GM12873 (cell line): ENCODE measurements around the gene MBNL2.

ENCODE experiments used
- TF ChIP-seq, protein P1 (sequence below): IDR thresholded peaks from 2 replicates; pipeline ENCODE4 v1.5.1; 2012; ENCODE audit warnings: low read depth, mild to moderate bottlenecking, moderate library complexity, low read length, control low read depth; ENCODE audit not compliant: insufficient read depth; ENCODE audit errors: missing control alignments

The MBNL2 gene

DNA sequence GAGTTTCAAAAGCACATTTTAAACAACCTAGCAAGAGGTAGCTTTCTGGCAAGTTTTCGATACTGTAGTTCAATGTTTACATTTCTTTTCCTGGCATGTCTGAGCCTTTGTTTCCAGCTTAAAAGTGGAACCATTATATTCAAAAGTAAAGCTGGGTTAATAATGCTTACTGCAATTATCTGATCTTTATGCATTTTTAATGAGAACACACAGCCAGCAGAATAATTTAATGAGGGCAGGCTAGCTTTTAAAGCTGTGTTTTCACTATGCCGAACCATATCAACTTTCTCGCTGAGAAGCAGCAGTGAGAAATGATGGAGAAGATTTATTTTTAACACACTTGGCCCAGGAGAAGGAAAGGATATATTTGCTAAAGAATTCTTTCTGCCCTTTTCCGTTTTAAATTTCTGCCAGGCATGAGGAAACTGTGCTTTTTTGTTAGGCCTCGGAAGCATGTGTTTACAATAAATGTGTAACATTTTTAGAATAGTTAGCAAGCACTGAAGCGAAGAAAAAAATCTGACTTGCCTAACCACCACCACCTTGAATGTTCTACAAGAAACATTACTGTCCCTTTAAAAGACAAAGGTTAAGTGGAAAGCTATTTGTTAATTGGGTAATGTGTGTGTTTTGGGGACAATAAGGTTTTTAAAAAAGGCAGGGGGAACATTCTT, 1.0 kb downstream of the MBNL2 start:
- TF ChIP-seq, protein P1, sequence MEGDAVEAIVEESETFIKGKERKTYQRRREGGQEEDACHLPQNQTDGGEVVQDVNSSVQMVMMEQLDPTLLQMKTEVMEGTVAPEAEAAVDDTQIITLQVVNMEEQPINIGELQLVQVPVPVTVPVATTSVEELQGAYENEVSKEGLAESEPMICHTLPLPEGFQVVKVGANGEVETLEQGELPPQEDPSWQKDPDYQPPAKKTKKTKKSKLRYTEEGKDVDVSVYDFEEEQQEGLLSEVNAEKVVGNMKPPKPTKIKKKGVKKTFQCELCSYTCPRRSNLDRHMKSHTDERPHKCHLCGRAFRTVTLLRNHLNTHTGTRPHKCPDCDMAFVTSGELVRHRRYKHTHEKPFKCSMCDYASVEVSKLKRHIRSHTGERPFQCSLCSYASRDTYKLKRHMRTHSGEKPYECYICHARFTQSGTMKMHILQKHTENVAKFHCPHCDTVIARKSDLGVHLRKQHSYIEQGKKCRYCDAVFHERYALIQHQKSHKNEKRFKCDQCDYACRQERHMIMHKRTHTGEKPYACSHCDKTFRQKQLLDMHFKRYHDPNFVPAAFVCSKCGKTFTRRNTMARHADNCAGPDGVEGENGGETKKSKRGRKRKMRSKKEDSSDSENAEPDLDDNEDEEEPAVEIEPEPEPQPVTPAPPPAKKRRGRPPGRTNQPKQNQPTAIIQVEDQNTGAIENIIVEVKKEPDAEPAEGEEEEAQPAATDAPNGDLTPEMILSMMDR: no peak

DNA sequence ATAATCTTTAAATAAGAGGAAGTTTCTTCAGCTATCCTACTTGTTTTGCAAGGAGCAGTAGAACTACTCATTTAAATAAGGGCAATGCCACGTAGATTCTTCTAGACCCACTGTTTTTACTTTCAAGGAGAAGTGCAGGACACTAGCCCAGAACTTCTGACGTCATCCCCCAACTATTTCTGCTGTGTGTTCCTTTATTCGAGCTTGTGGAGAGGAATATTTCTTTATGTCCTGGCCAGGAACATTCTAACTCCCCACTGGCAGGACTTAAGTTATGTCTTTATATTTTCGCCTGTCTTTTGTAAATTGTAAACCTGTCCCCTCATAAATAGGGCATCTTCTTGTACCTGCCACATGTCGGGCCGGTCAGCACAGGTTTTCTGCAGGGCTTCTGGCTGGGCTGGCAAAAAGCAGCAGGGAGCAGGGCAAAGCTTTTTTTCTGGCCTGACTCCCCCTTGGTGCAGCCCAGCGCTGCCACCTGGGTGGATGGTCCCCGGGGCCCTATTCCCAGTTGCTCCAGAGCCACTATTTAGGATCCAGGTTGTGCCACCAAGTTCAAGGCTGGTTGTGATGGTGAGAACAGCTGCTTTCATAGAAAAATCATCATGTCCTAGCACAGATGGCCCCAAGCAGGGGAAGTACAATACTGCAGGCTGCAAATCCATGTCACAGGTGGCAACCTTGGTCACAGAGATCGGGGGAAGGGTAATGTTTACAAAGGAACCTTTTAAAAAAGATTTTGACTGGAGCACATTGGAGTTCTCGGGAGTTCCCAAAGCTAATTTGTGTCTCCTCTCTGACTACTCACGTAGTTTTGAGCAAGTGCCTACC, 1.8 kb downstream of the MBNL2 start:
- TF ChIP-seq, protein P1: peak; percentile 7

DNA sequence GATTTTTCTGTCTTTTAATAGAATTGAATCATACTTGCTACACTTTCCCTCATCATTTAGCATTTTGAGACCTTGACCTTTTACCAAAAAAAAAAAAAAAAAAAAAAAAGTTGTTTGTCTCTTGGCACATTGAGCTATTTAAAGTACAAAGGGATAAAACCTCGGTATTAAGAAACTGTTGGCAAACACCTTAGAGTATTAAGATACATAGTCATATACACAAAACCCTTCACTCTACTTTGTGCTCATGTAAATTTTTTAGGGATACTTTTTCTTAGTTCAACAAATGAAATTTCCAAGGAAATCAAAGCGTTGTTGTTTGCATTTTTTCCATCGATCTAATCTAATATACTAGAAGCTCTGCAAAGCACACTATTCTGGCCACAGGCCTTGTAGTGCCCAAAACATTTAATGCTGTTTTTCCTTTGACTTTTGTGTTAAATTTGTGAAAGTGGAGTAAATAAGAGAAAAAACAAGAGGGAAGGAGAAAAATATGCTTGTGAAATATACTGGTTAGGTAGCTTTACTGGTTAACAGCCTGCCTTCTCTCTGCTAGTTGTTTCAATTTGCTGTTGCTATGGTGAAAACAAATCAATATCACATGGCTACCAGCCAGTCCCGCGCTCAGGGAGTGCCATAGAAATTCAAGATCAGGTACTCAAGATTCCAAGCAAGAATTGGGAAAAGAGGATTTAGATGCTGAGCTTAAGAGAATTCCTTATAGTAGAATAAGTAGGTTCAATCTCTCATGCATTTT, 2.6 kb downstream of the MBNL2 start:
- TF ChIP-seq, protein P1: no peak

DNA sequence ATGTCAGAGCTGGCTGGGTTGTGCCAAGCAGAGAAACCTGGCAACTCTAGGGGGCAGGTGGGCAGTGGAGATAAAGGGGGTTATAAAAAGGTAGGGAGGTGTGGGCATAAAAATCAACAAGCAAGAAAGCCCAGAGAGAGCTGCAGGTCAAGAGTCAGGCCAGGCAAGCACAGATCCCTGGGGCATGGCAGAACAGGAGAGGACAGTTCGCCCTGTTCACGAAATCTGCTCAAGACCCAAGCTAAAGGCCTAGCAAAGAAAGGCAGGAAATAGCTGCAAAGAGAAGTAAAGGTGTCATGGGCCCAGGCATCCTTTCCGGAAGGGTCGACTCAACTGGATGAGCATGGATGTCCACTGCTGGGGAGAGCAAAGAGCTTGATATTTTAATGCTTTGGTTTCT, 3.4 kb downstream of the MBNL2 start:
- TF ChIP-seq, protein P1: no peak

DNA sequence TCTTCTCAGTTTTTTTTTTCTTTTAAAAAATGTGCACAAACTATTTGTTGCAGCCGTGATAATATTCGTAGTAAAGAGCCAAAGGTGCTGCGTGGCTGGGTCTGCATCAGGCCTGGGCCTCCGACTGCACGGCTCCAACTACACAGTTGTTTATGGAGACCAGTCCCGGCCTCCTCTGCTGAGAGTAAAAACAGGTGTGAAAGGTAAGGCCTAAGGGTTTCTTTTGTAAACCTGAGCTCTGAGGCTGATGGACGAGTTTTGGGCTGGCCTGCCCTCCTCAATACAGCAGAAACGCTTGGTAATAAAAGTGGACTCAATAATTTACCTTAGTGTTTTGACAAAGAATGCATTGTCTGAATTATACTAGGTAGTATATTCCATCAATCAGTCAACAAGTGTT, 3.9 kb downstream of the MBNL2 start:
- TF ChIP-seq, protein P1: no peak

DNA sequence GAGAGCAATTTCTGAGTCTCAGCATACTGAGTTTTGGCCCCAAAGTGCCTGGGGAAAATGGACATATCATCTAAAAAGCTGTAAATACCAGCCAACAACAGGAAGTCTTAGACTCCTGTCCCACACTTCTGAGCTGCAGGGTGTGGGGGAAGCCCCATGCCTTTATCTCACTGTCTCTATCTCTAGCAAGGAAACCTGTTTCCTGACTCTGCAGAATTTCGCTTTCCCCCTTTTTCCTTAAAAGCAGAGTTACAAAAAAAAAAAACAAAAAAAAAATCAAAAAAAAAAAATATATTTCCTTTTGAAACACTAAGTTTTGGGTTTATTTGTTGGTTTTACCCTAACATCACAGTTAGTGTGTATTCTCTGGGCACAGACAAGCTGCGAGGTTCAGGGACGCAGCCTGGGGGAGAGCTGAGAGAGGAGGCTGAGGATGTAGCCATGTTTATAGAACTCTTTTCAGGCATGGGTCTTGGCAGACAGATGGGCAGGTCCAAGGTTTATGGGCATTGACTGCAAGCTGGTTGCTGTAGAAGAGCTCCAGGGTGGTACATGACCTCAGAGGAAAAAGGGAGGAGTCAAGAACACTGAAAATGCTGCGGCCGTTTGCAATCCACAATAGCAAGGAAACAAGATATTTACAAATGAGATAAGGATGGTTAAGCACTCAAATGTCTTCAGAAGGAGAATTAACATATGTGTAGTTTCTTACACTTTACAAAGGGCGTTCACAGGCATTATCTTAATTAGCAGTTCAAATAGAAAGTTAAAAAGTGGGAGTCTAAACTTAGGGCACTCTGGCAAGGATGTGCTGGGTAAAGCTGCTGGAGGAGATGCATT, 4.9 kb downstream of the MBNL2 start:
- TF ChIP-seq, protein P1: no peak
